GM21717 (cell line): ENCODE data around the gene CNOT6L.

ENCODE experiments used
- ATAC-seq: cut with Tn5 transposase; IDR thresholded peaks from one replicate; pipeline ENCODE4 v1.9.1; 2021; ENCODE audit warnings: mild to moderate bottlenecking, moderate library complexity; ENCODE audit not compliant: unreplicated experiment

The CNOT6L gene

DNA sequence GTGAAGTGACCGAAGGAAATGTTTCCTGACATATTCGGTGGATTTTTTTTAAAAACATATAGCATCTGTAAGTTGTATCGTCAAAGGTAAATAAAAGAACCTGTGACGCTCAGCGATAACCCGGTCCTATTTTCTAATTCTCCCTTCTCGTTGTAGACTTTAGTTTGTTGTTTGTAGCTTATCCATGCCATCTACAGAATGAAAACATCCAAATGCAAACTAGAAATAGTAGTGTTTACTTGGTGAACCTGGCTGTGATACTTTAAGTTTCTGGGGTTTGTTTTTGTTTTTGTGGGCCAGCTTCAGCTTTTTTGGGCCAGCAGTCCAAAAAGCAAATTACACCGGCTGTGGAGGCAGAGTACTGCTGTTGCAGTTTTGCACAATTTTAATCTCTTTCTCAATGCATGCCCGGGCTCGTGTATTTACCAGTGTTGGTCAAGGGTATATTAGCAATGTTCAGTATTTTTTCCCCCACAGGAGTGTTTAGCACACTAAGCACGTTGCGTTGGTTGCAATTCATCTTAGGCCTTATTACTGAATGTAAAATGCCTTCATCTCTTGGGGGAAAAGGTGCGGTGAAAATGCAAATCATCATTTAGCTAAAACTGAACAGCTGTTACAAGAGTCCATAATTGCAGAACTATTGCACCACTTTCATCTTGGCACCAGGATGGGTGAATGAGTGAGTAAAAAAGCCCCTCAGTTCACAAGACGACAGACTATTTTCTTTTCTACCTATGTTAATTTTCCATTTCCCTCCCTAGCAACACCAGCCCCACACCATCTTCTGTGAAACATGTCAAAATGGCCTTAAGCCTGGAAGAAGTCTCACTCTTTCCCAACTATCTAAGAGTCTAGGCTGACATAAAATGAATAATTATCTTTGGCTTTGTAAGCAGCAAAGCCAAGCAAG lies 1.7 kb upstream of the CNOT6L start:
- no peak for ATAC-seq

DNA sequence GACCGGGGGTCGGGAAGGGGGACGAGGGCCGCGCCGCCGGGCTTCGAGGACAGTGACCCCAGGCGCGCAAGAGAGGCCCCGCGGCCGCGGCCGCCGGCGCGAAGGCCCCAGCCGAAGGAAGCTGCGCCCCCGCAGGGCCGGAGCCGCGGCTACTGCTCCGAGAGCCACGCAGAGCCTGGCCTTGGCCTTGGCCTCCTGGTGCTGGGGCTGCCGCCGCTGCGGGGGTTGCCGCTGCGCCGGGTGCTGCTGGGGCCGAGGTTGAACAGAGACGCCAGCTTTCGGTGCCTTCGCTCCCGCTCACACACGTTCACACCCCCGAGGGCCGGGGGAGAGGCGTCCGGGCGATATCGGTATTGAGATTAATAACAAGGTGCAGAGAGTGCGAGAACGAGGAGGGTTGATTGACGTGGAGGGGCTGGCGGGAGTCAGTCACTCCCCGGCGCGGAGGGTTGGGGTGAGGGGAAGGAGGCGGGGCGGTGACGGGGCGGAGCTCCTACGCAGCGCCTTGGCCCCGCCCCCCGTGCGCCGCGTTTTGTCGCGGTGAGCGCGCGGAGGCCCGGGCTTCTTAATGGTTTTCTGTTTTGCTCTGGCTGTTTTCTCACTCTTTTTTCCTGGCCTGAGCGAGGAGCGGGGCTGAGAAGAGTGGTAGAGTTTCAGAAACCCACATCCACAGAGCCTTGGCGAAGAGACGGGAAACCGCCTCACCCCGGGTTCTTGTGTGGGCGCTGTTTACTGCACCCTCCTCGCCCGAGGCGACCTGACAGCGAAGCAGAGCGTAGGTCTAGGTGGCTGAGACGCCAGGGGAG lies 878 bp upstream of the CNOT6L start:
- ATAC-seq = peak; percentile 83

DNA sequence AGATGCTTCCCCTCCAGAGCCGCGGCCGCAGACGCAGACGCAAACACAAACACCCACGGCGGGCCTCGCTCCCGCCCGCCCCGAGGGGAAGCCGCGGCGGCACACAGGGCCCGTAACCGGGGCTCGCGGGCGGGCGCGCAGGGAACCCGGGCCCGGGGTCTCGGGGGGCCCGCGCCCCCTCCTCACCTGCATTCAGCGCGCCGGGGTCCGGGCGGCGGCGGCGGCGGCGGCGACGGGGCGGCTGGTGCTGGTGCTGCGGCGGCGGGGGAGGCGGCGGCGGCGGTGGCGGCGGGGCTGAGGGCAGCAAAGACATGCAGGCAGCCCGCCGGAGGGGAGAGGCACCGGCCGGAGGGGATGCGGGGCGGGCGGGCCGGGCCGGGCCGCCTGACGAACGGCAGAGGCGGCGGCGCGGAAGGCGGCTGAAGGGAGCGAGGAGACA lies 255 bp upstream of the CNOT6L start:
- ATAC-seq = peak; percentile 20

DNA sequence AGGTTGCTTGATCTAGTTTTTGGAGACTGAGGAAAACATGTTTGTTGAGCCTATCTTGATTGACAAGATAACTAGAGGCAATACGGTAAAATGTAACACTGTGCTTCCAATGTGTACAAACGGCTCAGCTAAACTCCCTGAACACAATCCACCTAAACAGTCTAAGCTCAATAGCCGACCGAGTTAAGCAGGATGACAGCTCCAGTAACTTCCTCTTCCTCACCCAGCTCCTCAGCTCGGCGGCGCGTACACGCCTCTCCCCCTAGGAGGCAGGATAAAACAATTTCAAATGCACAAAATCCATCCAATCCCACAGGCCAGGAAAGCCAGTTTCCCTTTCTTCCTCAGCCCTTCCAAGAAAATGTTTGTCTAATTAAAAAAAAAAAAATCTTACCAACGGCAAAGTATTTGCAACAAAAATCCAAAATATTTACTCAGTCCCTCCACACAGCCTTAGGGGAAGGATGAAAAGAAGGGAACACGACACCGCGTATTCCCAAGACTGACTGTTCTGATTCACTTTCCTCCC lies 1.0 kb downstream of the CNOT6L start:
- peak; percentile 30 for ATAC-seq

DNA sequence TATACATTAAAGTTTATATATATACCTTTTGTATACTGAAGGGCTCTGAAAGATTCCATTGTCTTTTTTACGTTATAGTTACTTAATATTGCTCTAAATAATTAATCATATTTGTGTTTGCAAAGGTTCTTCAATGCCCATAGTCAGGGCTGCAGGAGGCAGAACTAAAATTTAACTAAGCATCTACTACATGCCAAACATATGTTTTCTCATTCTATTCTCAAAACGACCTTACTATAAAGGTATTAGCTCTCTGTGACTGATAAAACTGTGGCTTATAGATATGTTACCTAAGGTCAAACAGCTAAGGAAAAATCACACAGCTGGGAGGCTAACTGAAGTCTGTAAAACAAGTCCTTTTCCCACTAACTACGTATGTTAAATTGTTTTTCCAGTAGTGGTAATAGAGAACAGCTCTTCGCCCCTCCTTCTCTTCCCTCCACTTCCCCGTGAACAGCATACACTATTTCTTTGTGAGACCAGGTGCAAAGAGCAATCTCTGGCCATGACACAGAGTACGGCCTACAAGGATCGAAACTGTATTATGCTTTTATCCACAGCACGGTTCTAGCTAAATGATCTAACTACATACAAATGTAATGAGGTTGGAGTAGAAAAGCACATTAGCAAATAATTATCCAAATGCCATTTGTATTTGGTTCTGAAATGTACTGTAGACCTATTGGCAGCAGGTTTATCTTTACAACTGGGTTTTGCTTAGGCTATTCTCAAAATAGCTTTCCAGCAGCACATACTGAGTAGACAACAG lies 1.7 kb downstream of the CNOT6L start:
- ATAC-seq = no peak

DNA sequence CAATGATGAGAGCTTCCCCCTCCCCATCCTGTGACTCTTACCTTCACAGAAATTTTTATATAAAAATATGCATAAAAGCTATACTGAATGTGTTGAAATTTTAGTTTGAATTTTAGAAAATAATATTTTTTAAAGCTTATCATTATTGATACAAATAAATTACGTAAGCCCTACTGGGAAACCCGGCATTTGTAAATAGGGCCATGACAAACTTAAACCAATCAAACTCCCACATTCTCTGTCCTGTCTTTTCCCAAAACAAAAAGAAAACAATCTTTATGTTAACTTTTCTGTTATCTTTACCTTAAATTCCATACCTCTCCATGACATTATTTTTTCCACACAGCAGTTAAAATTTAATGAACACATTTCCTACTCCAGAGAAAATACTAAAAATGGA lies 2.6 kb downstream of the CNOT6L start:
- no peak for ATAC-seq

DNA sequence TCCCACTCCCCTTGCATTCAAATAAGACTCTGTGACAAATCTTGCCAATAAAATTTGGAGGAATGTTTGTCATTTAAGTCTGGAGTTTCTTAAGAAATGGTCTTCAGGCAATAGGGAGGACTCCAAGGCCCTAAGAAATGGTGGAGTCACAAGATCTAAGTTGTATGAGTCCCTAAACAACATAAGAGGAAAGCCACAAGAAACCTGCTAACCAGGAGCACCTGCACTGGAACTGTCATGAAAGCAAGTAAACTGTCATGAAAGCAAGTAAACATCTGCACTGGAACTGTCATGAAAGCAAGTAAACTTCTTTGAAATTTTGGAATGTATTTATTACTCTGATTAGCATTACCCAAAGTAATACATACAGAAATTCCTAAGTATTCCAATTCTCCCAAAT lies 3.5 kb downstream of the CNOT6L start:
- ATAC-seq = no peak

DNA sequence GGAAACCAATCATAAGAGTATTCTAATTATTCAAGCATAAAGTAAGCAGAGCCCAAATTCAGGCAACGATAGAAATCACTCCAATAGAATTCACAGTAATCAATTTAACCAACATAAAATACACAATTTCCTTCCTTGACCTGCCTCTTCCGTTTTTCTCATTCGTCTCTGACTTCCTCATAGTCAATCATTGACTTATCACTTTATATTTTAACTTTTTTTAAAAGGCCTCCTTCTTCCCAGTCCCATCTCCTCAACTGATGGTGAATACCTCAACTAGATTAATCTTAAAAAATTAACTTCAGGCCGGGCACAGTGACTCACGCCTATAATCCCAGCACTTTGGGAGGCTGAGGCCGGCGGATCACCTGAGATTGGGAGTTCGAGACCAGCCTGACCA lies 13.3 kb downstream of the CNOT6L start:
- no peak for ATAC-seq

DNA sequence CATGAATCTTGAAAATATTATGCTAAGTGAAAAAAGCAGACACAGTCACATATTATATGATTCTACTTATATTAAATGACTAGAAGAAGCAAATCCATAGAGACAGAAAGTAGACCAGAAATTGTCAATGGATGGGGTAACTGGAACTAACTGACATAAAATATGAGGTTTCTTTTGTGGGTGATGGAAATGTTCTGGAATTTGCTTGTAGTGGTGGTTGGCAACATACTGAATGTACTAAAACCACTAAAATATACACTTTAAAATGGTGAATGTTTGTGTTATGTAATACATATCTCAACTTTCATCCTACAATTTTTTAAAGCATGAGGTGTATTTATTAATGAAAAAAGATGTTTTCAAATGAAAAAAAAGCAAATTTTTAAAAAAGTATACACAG lies 14.7 kb downstream of the CNOT6L start:
- no peak for ATAC-seq

DNA sequence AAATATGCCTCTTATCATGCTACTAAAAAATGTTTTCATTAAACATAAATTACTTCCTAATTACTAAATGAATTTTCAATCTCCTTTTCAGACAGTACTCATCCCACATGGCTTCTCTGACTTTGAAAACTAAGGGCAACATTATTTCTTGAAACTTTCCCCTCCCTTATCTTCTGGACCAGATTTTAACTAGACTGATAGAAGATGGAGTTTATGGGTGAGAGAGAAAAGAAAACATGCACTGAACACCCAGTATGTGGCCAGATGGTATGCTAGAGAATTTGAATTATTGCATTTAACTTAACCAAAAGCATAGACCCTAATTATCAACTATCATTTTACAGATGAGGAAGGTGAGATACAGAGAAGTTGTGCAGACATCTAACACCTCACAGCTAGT lies 16.8 kb downstream of the CNOT6L start:
- ATAC-seq = no peak

DNA sequence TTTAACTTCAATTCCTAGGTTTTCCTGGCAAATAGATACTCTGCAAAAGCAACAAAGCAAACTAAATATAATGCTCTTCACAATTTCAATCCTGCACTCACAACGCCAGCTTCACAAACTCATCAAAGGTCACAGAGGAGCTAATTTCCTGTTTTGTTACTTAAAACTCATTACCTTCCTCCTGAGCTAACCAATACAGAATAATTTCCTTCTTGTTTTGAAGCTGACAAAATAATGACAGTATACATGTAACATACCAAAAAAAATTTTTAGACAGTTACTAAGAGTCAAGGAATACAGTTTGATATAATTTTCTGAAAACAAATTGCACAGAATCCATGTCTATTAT lies 17.9 kb downstream of the CNOT6L start:
- no peak for ATAC-seq

DNA sequence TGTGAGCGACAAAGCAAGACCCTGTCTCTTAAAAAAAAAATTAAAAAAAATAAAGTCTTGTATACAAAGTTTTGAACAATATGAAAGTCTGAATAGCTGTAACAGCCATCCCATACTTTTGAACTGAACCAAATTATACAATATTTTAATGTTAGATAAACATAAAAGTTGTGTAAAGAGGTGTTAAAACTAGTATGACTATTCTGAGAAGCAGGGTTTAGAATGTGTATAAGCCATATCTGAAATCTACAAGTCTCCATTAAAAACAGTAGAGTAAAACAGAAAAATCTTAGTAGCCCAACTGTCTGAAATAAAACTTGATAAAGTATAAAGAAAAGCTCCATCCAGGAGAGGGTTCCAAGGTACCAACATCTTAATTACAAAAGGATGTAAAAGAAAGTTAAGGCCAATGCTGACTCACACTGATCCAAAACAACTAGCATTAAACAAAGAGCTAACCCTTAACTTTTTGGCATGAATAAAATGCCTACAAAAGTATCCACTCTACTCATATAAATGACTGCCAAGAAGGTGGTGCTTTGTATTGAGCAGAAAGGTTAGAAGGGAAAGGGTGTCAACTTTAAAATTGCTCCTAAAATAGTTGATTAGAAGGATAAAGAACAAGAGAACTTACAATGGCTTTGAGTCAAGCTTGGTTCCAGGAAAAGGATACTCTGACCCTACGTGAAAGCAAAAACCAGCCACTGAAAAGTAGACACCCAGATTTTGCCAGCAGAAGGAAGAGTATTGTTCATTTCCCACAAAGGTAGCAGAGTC lies 18.5 kb downstream of the CNOT6L start:
- no peak for ATAC-seq

DNA sequence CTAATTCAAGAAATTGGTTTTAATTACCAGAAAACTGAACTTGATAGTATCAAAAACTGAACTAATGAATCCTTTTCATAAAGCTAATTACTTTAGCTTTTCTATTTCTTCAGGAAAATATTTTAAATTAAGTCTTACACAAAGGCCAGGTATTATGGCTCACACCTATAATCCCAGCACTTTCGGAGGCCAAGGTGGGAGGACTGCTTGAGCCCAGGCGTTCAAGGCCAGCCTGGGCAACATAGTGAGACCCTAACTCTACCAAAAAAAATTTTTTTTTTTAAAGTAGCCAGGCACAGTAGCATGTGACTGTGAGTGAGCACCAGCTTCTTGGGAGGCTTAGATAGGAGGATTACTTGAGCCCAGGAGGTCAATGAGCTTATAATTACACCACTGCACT lies 19.1 kb downstream of the CNOT6L start:
- no peak for ATAC-seq

DNA sequence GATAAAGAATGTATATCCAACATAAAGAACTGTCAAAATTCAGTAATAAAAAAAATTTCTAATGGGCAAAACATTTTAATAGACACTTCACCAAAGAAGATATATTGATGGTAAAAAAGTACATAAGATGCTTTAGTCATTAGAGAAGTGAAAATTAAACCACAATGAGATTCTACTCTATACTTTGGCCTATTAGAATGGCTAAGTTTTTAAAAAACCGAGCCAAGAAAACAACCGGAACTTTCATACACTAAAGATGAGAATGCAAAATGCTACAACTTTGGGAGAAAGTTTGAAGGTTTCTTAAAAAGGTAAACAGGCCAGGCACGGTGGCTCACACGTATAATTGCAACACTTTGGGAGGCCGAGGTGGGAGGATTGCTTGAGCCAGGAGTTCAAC lies 20.8 kb downstream of the CNOT6L start:
- ATAC-seq = no peak

DNA sequence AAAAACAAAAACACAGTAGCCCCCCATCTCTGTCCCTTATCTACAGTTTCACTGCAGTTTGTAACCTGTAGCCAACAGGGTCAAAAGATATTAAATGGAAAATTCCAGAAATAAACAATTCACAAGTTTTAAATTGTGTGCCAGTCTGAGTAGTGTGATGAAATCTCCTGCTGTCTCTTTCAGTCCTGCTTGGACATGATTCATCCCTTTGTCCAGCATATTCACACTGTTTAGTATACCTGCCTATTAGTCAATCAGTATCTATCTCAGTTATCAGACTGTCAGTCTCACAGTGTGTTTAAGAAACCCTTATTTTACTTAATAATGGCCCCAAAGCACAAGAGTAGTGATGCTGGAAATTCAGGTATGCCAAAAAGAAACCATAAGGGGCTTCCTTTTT lies 21.9 kb downstream of the CNOT6L start:
- ATAC-seq = no peak

DNA sequence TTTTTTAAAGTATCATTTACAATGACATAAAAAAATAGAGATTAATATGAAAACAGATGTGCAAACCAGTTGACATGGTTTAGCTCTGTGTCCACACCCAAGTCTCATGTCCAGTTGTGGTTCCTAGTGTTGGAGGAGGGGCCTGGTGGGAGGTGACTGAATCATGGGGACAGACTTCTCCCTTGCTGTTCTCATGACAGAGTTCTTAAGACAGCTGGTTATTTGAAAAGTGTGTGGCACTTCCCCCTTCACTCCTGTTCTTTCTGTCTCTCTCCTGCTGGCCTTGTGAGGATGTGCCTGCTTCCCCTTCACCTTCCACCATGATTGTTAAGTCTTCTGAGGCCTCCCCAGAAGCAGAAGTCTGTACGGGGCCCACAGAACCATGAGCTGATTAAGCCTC lies 23.8 kb downstream of the CNOT6L start:
- no peak for ATAC-seq

DNA sequence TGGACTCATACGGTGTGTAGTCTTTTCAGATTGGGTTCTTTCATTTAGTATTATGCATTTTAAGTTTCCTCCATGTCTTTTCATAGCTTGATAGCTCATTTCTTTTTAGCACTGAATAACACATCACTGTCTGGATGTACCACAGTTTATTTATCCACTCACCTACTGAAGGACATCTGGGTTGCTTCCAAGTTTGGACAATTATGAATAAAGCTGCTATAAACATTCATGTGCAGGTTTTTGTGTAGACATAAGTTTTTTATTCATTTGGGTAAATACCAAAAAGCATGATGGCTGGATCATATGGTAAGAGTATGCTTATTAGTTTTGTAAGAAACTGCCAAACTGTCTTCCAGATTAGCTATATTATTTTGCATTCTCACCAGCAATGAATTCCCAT lies 29.0 kb downstream of the CNOT6L start:
- ATAC-seq = no peak

DNA sequence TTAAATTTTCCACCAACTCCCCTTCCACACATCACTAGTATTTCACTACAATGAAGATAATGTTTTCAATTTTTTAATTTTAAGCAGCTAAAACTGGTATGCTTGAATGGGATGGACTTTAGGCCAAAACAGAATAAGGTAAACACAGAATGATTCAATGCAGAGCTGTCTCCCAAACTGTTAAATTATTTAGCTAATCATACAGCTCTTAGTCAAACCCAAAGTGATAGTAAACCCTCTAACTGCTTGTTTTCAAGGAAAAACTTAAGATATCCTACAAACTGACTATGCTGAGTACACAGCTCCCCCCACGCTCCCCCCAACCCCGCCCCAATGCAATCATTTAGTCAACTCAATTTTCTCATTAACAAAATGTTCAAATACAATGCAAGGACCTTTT lies 30.2 kb downstream of the CNOT6L start:
- ATAC-seq = no peak

DNA sequence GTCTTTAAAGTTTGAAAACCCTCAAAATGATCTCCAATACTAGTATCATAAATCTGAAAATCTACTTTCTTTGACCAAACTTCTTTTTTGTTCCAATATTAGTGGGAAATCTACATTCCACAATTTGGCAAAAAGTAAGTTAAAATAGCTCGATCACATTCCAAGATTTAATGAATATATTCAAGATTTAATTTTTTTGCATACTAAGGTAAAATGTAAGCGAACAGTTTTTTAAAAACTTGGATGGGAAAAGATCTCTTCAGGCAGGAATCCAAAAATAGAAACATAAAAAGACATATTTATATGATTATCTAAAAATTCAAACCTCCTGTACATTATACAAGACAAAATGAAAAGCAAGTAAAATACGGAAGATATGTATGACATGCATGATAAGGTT lies 31.2 kb downstream of the CNOT6L start:
- ATAC-seq = no peak

DNA sequence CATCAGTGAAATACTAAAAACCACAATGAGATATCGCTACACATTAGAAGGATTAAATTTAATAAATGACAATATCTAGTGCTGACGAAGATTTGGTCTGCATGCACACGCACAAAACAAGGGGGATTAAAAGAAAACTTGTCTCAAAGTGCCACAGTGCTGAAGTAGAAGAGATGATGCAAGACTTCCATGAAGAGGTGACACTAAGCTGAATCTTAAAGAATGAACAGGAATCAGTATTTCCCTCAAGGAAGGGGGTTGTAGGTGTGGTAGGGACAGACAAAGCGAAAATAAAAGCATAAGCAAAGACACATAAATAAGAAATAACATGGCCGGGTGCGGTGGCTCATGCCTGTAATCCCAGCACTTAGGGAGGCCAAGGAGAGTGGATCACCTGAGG lies 33.5 kb downstream of the CNOT6L start:
- no peak for ATAC-seq
